ENCODE results near the gene ARHGAP30. TPM values are rescaled to one million over a fixed set of nuclear protein-coding genes. Genes with fewer than 3 reads are reported as not detected.

ARHGAP30 gene
- total and polyA plus RNA-seq, 2 of the 8 experiments (the other 6 are each of a cell fraction or from before 2014, with no cell fraction given): 0.27 to 0.39 TPM

- H2BK20ac ChIP-seq (ENCODE audit: low read length): no peak overlapping the region
- H3K14ac ChIP-seq (ENCODE audit: insufficient read length): no peak overlapping the region
- no peak overlapping the region for H2BK15ac ChIP-seq (ENCODE audit: low read length)
- no peak overlapping the region for H3K4me2 ChIP-seq (ENCODE audit: insufficient read depth in 1 of 2, low read depth in 2 of 2, low read length in 2 of 2)
- H3K18ac ChIP-seq (ENCODE audit: extremely low read depth, low read length): no peak overlapping the region
- no peaks in the 10 kb centered on the region for H3K9me3 ChIP-seq (ENCODE audit: insufficient read depth in 2 of 2, low read depth in 1 of 2, low read length in 1 of 2)
- no peak overlapping the region for H2BK12ac ChIP-seq (ENCODE audit: low read depth, low read length)
- POLR2A ChIA-PET (ENCODE audit: partially characterized antibody): interaction anchor here (1.4 to 1.9 kb wide), 3 partner anchors 10 to 15 kb away, joined by 4 to 7 read pairs (median 5); partner anchors contain the start of genes ARHGAP30 and KLHDC9
- H3K56ac ChIP-seq (replicated peaks; ENCODE audit: insufficient read length, low read depth, low read length): no peak overlapping the region
- no peaks in the 10 kb centered on the region for H3K79me2 ChIP-seq (ENCODE audit: control insufficient read depth in 1 of 2, insufficient read depth in 2 of 2, low read length in 2 of 2)
- peaks cover 0 to 11% (median 0%) of the 10 kb centered on the region in 4 experiments; a peak in 4 of 7 replicates for H3K4me1 ChIP-seq (replicated peaks in 1 of 4; ENCODE audit: control insufficient read depth in 3 of 4, insufficient read depth in 4 of 4, low read length in 3 of 4)
- no peaks in the 10 kb centered on the region for H4K20me1 ChIP-seq (replicated peaks in 1 of 2; ENCODE audit: control insufficient read depth in 1 of 2, insufficient read depth in 2 of 2, low read length in 2 of 2)
- no peak overlapping the region for H2AK5ac ChIP-seq (ENCODE audit: low read depth, low read length)
- FAIRE-seq (no peak), DNase-seq (ENCODE audit: low read depth in 1 of 2, low spot score in 2 of 2) (no peak)
- no peak overlapping the region for H2BK5ac ChIP-seq (ENCODE audit: low read depth, low read length)
- no peak overlapping the region for H4K91ac ChIP-seq (replicated peaks; ENCODE audit: insufficient read length, low read length)
- WGBS, 2 experiments (ENCODE audit: extremely low coverage in 1 of 2, insufficient coverage in 1 of 2, insufficient read length in 1 of 2, insufficient replicate concordance in 2 of 2, low coverage in 1 of 2, low lambda C conversion rate in 2 of 2, missing lambda C conversion rate in 1 of 2): 67% methylated on average over 1 of the region's 1 CpG; no CpG with 5 or more reads in 1 of the 2 experiments
- CTCF ChIA-PET (ENCODE audit: partially characterized antibody): interaction anchor here (1.1 to 11.9 kb wide), 4 partner anchors 12 to 43 kb away, joined by 3 to 156 read pairs (median 50); partner anchors contain the start of genes ARHGAP30 and KLHDC9
- no peaks in the 10 kb centered on the region for H3K27me3 ChIP-seq (replicated peaks in 1 of 4; ENCODE audit: control insufficient read depth in 3 of 4, extremely low read depth in 1 of 4, insufficient read depth in 3 of 4, low read length in 3 of 4)
- H3K4me3 ChIP-seq (ENCODE audit: extremely low read depth in 1 of 4, insufficient read depth in 2 of 4, low read depth in 3 of 4, low read length in 4 of 4): no peak overlapping the region
- no peak overlapping the region for H4K5ac ChIP-seq (ENCODE audit: insufficient read length, low read depth, low read length)
- no peak overlapping the region for H3K27ac ChIP-seq (ENCODE audit: low read depth, low read length)
- no peaks in the 10 kb centered on the region for H3K36me3 ChIP-seq (ENCODE audit: control insufficient read depth in 2 of 4, insufficient read depth in 4 of 4, low read length in 3 of 4)
- no peak overlapping the region for H3K23ac ChIP-seq (ENCODE audit: insufficient read length)
- H3K79me1 ChIP-seq (ENCODE audit: low read depth, low read length): no peaks in the 10 kb centered on the region
- no peak overlapping the region for H2AFZ ChIP-seq (ENCODE audit: low read length)
- H3K23me2 ChIP-seq (ENCODE audit: low read depth, low read length): peaks cover 2% of the 10 kb centered on the region; the same call in 1 of the 2 replicates
- no peak overlapping the region for H4K8ac ChIP-seq (ENCODE audit: extremely low read depth, insufficient read depth, low read length)
- no peak overlapping the region for H2BK120ac ChIP-seq (replicated peaks; ENCODE audit: low read depth, low read length)
- H3K4ac ChIP-seq (replicated peaks; ENCODE audit: insufficient read length, low read depth, low read length): no peak overlapping the region
- H3K9ac ChIP-seq (replicated peaks in 1 of 4; ENCODE audit: extremely low read depth in 1 of 4, low read depth in 3 of 4, low read length in 3 of 4): no peak overlapping the region
- TF ChIP-seq BRCA1 (IDR thresholded peaks at IDR 0.05; ENCODE audit: low read depth, low read length) (no peak), TAF7 (optimal IDR thresholded peaks at IDR 0.05; ENCODE audit: borderline replicate concordance, low read depth, low read length) (no peak), MAFK (IDR thresholded peaks at IDR 0.05; ENCODE audit: low read depth, low read length) (no peak), CHD2 (IDR thresholded peaks at IDR 0.05; ENCODE audit: low read length) (no peak), NRF1 (IDR thresholded peaks at IDR 0.05; ENCODE audit: low read depth, low read length) (no peak), TAF1 (IDR thresholded peaks at IDR 0.05; ENCODE audit: low read depth, low read length) (no peak), BCL11A (IDR thresholded peaks at IDR 0.05; ENCODE audit: low read depth in 2 of 2, low read length in 2 of 2) (no peak), BACH1 (IDR thresholded peaks at IDR 0.05; ENCODE audit: low read length) (no peak), HDAC6 (IDR thresholded peaks at IDR 0.05; ENCODE audit: low read depth, low read length) (no peak), SP1 (IDR thresholded peaks at IDR 0.05; ENCODE audit: low read depth, low read length) (no peak), USF2 (IDR thresholded peaks at IDR 0.05; ENCODE audit: low read length) (no peak), GTF2F1 (IDR thresholded peaks at IDR 0.05; ENCODE audit: borderline replicate concordance, low read depth, low read length) (no peak), RFX5 (IDR thresholded peaks at IDR 0.05; ENCODE audit: borderline replicate concordance, low read depth, low read length) (no peak), SIN3A (conservative IDR thresholded peaks at IDR 0.05 in 1 of 2, IDR thresholded peaks at IDR 0.05 in 1 of 2; ENCODE audit: low read depth in 1 of 2, low read length in 2 of 2) (no peak)
Observed at GRCh38 chr1:161084597-161084988, 14.9 kb upstream of the ARHGAP30 start.

Data from H1 (cell line).